Measurements from ENCODE around the gene MMP15.
"Not testable (repeated sequence)": the region's sequence is repeated elsewhere in the genome, so short reads cannot be mapped to it uniquely, and the experiment has no call there.

The MMP15 gene

DNA sequence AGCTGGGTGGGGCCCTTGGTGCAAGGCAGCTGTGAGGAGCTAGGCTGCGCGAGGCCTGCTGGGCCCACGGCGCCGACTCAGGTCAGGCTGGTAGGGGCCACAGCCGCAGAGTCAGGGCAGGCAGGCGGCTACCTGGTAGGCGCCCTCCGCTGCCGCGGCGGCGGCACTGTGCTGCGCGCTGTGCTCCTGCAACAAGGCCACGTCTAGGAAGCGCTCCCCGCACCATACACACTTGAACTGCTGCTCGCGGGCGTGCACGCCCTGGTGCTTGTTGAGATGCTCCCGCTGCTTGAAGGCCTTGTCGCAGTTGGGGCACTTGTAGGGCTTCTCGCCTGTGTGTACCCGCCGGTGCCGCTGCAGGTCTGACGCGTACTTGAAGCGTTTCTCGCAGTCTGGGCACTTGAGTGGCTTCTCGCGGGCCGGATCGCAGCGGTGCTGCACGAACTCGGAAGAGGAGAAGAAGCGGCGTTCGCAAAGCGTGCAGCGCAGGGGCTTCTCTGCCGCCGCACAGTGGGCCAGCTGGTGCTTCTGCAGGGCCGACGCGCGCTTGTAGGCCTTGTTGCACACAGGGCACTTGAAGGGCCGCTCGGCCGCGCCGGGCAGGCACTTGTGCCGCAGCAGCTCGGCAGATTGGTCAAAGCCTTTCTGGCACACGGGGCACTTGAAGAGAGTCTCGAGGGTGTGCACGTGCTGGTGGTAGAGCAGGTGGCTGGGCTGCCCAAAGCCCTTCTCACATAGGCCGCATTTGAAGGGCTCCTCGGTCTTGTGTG, 29.0 kb upstream of the MMP15 start:
- DNase-seq = no peak

- no peak for DNase-seq
Measured at GRCh38 chr16:57997176-57997527, 28.4 kb upstream of the MMP15 start.

DNA sequence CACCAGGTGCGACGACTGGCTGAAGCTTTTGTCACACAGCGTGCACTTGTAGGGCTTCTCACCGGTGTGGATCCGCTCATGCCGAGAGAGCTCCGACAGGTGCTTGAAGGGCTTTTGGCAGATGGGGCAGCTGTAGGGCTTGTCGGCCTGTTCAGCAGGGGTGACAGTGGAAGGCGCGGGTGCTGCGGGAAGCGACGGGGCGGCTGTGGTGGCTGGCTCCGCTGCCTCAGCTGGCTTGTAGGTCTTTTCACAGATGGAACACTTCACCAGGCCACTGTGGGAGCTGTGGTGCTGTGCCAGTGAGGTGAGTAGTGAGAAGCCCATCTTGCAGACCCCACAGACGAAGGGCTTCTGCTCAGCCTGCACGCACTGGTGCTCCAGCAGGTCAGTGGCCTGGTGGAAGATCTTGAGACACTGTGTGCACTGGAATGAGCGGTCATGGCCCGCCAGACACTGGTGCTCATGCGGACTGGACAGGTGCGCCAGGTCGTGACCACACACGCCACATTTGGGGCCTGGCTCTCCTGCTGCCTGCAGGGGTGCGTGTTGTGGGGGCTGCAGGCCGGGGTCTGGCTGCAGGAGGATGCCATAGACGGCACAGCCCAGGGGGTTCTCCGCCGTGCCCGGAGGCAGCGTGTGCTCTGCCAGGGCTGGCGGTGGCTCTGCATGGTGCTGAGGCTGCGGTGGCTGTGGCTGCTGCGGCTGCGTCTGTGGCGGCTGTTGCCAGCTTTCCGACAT, 27.9 kb upstream of the MMP15 start:
- DNase-seq = no peak

DNA sequence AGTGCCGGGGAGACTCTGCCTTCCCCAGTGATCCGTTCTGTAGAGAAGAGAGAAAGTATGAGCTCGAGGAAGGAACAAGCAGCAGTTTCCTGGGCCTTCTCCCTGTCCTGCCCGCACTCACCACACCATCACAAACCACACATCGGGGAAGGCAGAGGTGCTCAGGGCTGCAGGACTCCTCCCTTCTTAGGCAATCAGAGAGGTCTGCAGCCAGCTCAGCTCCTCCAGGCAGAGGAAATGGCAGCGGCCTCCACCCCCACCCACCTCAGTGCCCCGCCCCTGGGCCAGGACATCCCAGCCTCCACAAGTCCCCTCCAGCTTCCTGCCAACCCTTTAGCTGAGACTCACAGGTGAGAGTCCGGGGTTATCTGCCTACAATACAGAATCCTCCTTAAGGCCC, 27.1 kb upstream of the MMP15 start:
- peak; percentile 81 for DNase-seq

DNA sequence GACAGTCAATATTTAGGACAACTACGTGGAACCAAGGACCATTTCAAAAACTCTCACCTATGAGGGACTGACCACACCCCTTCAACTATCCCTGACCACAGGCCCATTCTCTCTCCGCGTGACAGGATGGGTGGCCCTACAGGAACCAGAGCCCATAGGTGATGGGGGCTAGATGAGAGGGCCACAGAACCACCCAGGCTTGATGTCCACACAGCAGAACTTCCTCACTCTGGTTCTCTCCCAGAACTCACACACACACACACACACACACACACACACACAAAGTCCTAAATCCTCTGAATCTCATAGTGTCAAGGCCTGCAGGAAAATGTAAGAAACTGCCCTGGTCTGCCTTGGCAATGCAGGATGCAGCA, 26.6 kb upstream of the MMP15 start:
- no peak for DNase-seq

DNA sequence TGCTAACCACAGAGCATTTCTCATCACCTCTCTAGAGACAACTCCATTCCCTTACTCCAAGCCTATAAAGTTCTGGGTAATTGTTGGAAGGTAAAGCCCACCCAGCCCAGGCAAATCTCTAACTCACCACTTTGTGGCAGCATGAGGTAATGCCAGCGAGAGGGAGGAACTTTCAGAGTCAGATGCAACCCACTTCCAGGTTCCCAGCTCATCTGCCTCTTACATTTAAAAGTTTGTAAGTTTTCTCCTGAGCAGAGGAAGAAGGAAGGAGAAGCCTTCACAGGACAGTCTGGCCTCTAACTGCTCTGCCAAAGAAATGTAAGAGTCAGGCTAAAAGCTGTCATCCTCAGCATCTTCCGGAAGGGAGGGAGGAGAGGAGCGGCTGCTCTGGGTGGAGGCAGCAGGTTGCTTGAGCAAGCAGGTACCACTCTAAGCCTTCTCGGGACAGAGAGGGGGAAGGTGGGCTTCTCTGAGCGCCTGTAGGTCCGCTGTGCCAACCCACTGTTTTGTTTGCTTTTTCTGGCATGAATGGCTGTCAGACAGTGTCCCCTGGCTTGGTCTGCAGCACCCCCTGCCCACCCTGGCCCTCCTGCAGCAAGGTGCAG, 26.1 kb upstream of the MMP15 start:
- peak; percentile 23 for DNase-seq

- no peak for DNase-seq
Measured at GRCh38 chr16:57999971-58000705, 25.4 kb upstream of the MMP15 start, which contains the start of gene ZNF319. ZNF319 (minus strand) TSS chr16:58000672; CDS start chr16:57998265, 2,407 bp downstream.

DNA sequence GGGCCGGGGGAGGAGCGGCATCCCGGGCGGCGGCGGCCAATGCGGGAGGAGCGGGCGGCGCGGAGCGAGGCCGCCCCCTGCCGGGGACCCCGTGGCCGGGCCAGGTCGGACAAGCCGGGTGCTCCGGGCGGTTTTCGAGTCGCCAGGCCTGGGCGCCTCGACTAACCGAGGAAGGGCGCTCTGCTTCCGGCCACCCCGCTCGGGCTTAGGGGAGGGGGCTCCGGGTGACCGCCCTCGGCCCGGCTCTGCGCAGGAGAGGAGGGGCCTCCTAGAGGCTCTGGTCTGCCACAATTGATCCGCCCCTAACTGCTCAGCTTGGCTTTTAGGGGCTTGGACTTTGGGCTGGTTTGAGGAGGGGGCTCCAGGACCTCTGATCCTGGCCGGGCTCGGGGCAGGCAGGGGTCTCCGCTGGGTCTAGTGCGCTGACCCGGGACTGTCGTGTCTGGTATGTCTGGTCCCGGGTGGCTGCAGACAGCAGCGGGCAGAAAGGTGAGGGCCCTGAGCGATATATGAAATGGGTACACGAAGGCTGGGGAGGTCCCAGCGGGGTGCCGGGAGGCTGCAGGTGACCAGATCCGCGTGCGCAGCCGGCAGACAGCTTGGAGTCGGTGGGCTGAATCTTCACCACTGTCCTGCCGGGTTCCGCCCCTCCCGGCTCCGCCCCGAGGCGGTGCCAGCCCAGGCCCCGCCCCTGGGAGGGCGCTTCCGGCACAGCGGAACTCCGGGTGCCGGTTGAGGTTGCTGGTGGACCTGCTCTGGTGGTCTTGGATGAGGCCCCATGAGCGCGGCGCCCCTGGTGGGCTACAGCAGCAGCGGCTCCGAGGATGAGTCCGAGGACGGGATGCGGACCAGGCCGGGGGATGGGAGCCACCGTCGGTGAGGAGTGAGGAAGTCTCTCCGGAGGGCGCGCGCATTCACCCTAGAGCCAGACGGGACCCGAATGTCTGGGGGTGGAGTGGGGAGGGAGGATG, 24.6 kb upstream of the MMP15 start, which contains the start of gene USB1:
Gene USB1 (plus strand): TSS at position 702 of the 971 bp plus-strand sequence. CDS start 77 bp downstream, at position 779.
- peak; percentile 56 for DNase-seq

DNA sequence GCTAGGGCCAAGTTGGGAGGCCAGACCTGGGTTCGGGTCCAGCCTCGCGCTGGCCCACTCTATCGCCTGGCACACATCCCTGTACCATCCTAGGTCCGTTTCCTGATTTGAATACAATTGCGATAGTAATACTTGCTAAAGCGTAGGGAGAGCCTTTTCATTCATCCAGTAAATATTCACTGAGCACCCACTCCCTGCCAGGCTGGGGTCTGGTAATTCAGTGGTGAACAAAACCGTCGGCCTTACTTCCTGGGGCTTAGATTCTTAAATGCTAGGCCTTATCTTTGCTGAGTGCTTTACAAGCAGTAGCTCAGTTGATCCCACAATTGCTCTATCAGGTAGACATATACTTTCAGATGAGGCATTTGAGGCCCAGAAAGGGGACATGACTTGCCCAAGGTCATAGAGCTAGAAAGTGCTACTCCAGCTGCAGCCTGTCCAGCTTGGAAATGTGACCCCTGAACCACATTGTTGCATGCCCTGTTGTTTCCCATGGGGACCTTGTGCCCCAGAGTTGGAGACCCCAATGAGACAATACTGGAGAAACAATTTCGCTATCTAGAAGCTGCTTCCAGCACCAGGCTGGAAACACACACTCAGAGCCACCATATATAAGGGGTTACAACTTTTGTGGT, 23.7 kb upstream of the MMP15 start:
- no peak for DNase-seq

DNA sequence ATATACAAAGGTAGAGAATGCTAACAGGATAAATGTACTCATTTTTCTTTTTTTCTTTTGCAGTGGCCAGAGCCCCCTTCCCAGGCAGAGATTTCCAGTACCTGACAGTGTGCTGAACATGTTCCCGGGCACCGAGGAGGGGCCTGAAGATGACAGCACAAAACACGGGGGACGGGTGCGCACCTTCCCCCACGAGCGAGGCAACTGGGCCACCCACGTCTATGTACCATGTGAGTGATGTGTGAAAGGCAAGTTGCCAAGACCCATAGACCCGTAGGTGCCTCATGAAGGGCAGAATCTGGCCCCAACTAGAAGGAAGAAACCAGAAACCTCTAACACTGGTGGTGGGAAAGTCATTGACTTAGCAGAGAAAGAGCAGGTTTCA, 23.1 kb upstream of the MMP15 start:
- DNase-seq = no peak

DNA sequence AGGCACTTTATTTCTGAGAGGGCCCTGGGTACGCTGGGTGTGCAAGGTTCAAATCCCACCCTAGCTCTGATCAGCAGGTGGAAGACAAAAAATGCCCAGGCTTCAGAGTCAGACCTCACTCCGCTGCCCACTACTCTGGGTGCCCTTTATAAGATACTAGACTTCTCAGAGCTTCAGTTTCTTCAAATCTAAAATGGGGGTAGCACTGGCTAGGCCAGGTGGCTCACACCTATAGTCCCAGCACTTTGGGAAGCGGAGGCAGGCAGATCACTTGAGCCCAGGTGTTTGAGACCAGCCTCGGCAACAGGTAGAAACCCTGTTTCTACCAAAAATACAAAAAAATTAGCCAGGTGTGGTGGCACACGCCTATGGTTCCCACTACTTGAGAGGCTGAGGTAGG, 22.6 kb upstream of the MMP15 start:
- DNase-seq = no peak

DNA sequence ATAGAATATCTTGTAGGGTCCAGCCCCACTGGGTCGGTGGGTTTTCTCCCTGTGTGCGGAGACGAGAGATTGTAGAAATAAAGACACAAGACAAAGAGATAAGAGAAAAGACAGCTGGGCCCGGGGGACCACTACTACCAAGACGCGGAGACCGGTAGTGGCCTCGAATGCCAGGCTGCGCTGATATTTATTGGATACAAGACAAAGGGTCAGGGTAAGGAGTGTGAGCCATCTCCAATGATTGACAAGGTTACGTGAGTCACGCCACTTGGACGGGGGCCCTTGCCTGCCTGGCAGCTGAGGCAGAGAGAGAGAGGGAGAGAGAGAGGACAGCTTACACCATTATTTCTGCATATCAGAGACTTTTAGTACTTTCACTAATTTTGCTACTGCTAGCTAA, 20.8 kb upstream of the MMP15 start:
- DNase-seq = not testable (repeated sequence)

DNA sequence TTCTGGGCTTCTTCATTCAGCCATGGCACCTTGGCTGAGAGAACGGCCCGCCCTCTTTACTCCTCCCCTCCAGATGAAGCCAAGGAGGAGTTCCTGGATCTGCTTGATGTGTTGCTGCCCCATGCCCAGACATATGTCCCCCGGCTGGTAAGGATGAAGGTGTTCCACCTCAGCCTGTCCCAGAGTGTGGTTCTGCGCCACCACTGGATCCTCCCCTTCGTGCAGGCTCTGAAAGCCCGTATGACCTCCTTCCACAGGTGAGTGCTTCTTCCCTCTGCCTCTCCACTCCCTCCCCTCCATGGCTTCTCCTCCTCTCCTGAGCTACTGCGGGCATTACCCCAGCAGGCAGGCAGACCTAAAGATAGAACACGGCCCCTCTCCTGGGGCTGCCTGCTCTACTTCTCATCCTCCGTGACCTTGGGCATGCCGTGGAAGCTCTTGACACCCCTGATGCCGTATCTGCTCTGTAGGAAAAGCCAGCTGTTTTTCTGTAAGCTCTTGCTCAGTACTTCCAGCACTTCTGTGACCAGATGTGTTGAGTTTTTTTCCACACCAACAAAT, 15.6 kb upstream of the MMP15 start:
- DNase-seq = no peak

DNA sequence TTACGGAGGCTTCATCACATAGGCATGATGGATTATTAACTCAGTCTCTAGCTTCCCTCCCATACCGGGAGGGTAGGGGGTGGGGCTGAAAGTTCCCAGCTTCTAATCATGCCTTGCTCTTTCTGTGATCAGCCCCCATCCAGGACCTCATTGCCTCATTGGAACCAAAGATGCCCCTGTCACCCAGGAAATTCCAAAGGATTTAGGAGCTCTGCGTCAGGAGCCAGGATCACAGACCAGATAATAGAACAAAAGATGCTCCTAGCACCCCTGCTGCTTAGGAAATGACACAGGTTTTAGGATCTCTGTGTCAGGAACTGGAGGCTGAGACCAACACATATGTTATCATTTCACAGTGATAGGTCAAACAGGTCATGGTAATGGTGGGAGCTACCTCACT, 14.7 kb upstream of the MMP15 start:
- DNase-seq = no peak

DNA sequence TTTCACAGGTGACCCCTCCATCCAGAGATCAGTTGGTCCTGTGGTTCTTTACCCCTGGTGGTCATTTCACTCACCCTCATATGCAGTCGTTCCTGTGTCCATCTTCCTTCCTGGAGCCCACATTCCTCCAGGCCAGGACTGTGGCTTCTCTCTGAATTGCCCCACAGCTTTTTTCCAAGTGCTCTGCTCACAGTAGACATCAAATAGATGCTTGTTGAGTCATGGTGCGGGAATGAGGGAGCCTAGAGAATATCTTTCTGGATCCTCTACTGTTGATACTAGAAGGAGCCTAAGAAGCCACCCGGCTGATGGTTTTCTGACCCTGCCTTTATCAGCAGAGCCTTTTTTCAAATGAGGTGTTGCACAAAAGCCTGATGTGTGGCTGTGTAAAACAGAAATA, 13.9 kb upstream of the MMP15 start:
- DNase-seq = no peak

GRCh38 chr16:58012481-58012880, 13.1 kb upstream of the MMP15 start:
- no peak for DNase-seq

GRCh38 chr16:58013201-58013956, 12.2 kb upstream of the MMP15 start:
- DNase-seq = no peak

GRCh38 chr16:58016840-58017446, 8.6 kb upstream of the MMP15 start:
- no peak for DNase-seq

DNA sequence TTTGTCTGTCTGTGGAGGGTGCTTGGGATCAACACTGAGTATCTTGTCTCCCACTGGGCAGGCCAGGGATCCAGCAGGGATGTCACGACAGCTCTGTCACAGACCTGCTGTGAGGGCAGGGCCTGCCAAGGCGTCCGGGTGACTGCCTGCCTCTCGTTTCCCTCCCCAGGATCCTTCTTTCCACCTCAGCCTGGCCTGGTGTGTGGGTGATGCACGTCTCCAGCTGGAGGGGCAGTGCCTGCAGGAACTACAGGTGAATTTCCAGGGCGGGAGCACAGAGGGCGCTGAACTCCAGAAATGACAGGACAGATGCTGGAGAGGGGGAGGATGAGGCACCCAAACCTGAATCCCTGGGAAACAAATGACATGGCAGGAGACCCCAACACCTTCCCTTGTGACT, 6.8 kb upstream of the MMP15 start:
- DNase-seq = no peak

Data from GF-D8 (cell line).